Gastrocnemius medialis (tissue), 4 donors: ENCODE data around the gene PRG3.

Experiments
- POLR2A ChIP-seq, 2 donors: fragments of 450-650 bp; IDR thresholded peaks; one replicate each; pipeline ENCODE4 v1.6.1; 2017; ENCODE audit warnings: antibody characterized with exemption in 2 of 2, mild to moderate bottlenecking in 2 of 2, moderate library complexity in 2 of 2
- TF ChIP-seq, protein P1 (sequence below), 5 experiments: fragments of 450-650 bp in 3 of 5; fragments of 200-600 bp in 2 of 5; sonication (generic) in 2 of 5; IDR thresholded peaks in 4 of 5; conservative IDR thresholded peaks in 1 of 5; 1 replicate in 4 of 5; 2 replicates in 1 of 5; pipeline ENCODE4 v1.5.1; 2016 to 2019; ENCODE audit warnings: antibody characterized with exemption in 5 of 5, mild to moderate bottlenecking in 3 of 5, moderate library complexity in 3 of 5

DNA sequence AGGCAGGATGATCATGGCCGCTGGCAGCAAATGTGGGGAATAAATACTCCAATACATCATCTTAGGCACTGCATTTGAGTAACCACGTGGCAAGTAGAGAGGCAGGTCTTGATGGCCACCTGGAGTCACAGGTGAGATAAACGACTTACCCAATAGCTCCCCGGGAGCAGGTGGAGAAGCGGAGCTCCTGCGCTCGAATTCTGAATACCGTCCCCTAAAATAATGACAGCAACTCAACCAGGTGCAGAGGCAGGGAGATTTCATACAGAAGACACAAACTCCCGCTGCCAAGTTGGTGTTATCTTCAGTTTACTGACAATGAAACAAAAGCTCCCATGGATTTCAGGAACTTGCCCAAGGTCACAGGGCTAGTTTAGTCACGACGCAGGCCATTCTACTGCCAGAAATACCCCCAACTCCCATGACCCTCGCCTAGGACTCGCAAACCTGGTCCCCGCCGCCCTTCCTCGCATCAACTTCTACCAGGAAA lies 45.5 kb upstream of the PRG3 start:
- TF ChIP-seq, protein P1, sequence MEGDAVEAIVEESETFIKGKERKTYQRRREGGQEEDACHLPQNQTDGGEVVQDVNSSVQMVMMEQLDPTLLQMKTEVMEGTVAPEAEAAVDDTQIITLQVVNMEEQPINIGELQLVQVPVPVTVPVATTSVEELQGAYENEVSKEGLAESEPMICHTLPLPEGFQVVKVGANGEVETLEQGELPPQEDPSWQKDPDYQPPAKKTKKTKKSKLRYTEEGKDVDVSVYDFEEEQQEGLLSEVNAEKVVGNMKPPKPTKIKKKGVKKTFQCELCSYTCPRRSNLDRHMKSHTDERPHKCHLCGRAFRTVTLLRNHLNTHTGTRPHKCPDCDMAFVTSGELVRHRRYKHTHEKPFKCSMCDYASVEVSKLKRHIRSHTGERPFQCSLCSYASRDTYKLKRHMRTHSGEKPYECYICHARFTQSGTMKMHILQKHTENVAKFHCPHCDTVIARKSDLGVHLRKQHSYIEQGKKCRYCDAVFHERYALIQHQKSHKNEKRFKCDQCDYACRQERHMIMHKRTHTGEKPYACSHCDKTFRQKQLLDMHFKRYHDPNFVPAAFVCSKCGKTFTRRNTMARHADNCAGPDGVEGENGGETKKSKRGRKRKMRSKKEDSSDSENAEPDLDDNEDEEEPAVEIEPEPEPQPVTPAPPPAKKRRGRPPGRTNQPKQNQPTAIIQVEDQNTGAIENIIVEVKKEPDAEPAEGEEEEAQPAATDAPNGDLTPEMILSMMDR (IDR thresholded peaks at IDR 0.05 in 4 of 5, conservative IDR thresholded peaks at IDR 0.05 in 1 of 5) = no peak
- TF ChIP-seq POLR2A (IDR thresholded peaks at IDR 0.05) = no peak
